ENCODE results near the gene ABCG5. TPM values are rescaled to one million over a fixed set of nuclear protein-coding genes. Genes with fewer than 3 reads are reported as not detected.

ABCG5 gene
- total and polyA plus RNA-seq, 12 donors = 0.03 to 0.69 (median 0.20) TPM; not detected in 4

GRCh38 chr2:43877782-43878464, 39.3 kb upstream of the ABCG5 start:
- intact Hi-C loops (cut with DNase I) = no loop called here
- 28 to 43% (median 33%) methylated on average over 14 to 16 of the region's 16 CpGs for WGBS, 4 donors
- H3K4me3 ChIP-seq = no peak overlapping the region
- H3K4me1 ChIP-seq (replicated peaks in 1 of 2) = no peaks in the 10 kb centered on the region
- no peak overlapping the region for H3K27ac ChIP-seq
- no peaks in the 10 kb centered on the region for H3K27me3 ChIP-seq
- no peaks in the 10 kb centered on the region for H3K9me3 ChIP-seq (replicated peaks in 1 of 3)
- peak; percentile 53 to 86 (median 74) for DNase-seq
- H3K36me3 ChIP-seq (replicated peaks in 1 of 2) = no peaks in the 10 kb centered on the region
- peak; percentile 82 to 97 (median 88) for TF ChIP-seq CTCF (IDR thresholded peaks at IDR 0.05)
- TF ChIP-seq POLR2A (IDR thresholded peaks at IDR 0.05) = no peak

GRCh38 chr2:43874776-43875451, 36.3 kb upstream of the ABCG5 start:
- Histone ChIP-seq H3K36me3 (replicated peaks in 1 of 2) (no peaks in the 10 kb centered on the region), H3K4me3 (no peak overlapping the region), H3K4me1 (replicated peaks in 1 of 2) (no peaks in the 10 kb centered on the region), H3K27me3 (peaks cover 5% of the 10 kb centered on the region), H3K27ac (no peak overlapping the region), H3K9me3 (replicated peaks in 1 of 3) (no peaks in the 10 kb centered on the region)
- TF ChIP-seq POLR2A (IDR thresholded peaks at IDR 0.05) (no peak), CTCF (IDR thresholded peaks at IDR 0.05) (no peak)
- no peak for DNase-seq
- WGBS, 4 donors = 79 to 84% (median 82%) methylated on average over 9 to 11 of the region's 11 CpGs
- intact Hi-C loops (cut with DNase I) = no loop called here

GRCh38 chr2:43872151-43872550, 33.5 kb upstream of the ABCG5 start:
- Histone ChIP-seq H3K27me3 (peaks cover 5% of the 10 kb centered on the region), H3K4me1 (replicated peaks in 1 of 2) (no peaks in the 10 kb centered on the region), H3K4me3 (no peak overlapping the region), H3K27ac (no peak overlapping the region), H3K9me3 (replicated peaks in 1 of 3) (no peaks in the 10 kb centered on the region), H3K36me3 (replicated peaks in 1 of 2) (no peaks in the 10 kb centered on the region)
- intact Hi-C loops (cut with DNase I) = no loop called here
- DNase-seq = no peak
- TF ChIP-seq CTCF (IDR thresholded peaks at IDR 0.05) (no peak), POLR2A (IDR thresholded peaks at IDR 0.05) (no peak)
- 74 to 84% (median 77%) methylated on average over 11 to 12 of the region's 12 CpGs for WGBS, 4 donors

- Histone ChIP-seq H3K27ac (no peak overlapping the region), H3K4me3 (no peak overlapping the region), H3K9me3 (replicated peaks in 1 of 3) (no peaks in the 10 kb centered on the region), H3K4me1 (replicated peaks in 1 of 2) (no peaks in the 10 kb centered on the region), H3K27me3 (peaks cover 20% of the 10 kb centered on the region), H3K36me3 (replicated peaks in 1 of 2) (no peaks in the 10 kb centered on the region)
- WGBS, 4 donors = 76 to 85% (median 83%) methylated on average over 2 of the region's 2 CpGs
- TF ChIP-seq CTCF (IDR thresholded peaks at IDR 0.05) (no peak), POLR2A (IDR thresholded peaks at IDR 0.05) (no peak)
- no peak for DNase-seq
- intact Hi-C loops (cut with DNase I) = no loop called here
Observed at GRCh38 chr2:43855292-43855691, 16.7 kb upstream of the ABCG5 start.

Measured in adrenal gland (tissue), 12 donors.